HepG2 (cell line): ENCODE results near the gene DDR2. TPM values are rescaled to one million over a fixed set of nuclear protein-coding genes. Genes with fewer than 3 reads are reported as not detected.

Source experiments
- ATAC-seq: fragments of 200-7000 bp; cut with Tn5 transposase; 3 replicates; pipeline ENCODE4 v1.9.1; 2020; ENCODE audit warnings: mild to moderate bottlenecking, moderate library complexity
- BruUV-seq: library from RNA; stranded (reverse); fragments of 400-500 nt; replicated peaks from 2 replicates; lab custom pipeline; 2021; lab: Mats Ljungman, UMichigan
- CTCF ChIA-PET: fragments of 300-600 bp; formaldehyde crosslinking; extraction: SDS; loops from one replicate; lab custom pipeline; 2021; ENCODE audit warnings: low total read pairs, inconsistent platforms, low intra/inter-chr PET ratio; lab: Yijun Ruan, JAX
- POLR2A ChIA-PET: fragments of 350-600 bp; sonication (Branson Sonifier 250); formaldehyde crosslinking; loops from one replicate; lab custom pipeline; 2020; ENCODE audit warnings: antibody characterized with exemption, inconsistent platforms; lab: Yijun Ruan, JAX
- DNase-seq: peaks from one replicate; pipeline ENCODE4 v3.0.0-alpha.2; 2015; ENCODE audit warnings: low spot score
- FAIRE-seq: peaks from 3 replicates; lab custom pipeline; 2011; peaks lifted over from hg19 to GRCh38; lab: Jason Lieb, UNC
- H2AFZ ChIP-seq: one replicate; pipeline ENCODE4 v1.6.1; 2011; ENCODE audit warnings: low read length, inconsistent platforms
- H3K27ac ChIP-seq: fragments of 300-600 bp; 3 replicates; pipeline ENCODE4 v1.8.0; 2011; ENCODE audit warnings: mixed run types, mild to moderate bottlenecking, mixed read lengths, low read length, inconsistent platforms; ENCODE audit not compliant: insufficient read depth; ENCODE audit errors: extremely low read length
- H3K27me3 ChIP-seq, 2 experiments: fragments of 200-600 bp in 1 of 2; 2 replicates in 1 of 2; 3 replicates in 1 of 2; pipeline versions ENCODE4 v1.6.0 to v1.8.0; 2011; ENCODE audit warnings: low read length in 2 of 2, mild to moderate bottlenecking in 2 of 2, moderate library complexity in 2 of 2, inconsistent platforms in 1 of 2; ENCODE audit not compliant: insufficient read depth in 2 of 2, control insufficient read depth in 1 of 2
- H3K36me3 ChIP-seq, 2 experiments: fragments of 200-600 bp in 1 of 2; replicated peaks in 1 of 2; 2 replicates in 1 of 2; 3 replicates in 1 of 2; pipeline versions ENCODE4 v1.5.1 to v1.8.0; 2011; ENCODE audit warnings: low read length in 2 of 2, inconsistent platforms in 1 of 2; ENCODE audit not compliant: insufficient read depth in 2 of 2, control insufficient read depth in 1 of 2
- H3K4me1 ChIP-seq: 2 replicates; pipeline ENCODE4 v1.5.1; 2012; ENCODE audit warnings: low read length, inconsistent platforms; ENCODE audit not compliant: insufficient read depth
- H3K4me2 ChIP-seq: 2 replicates; pipeline ENCODE4 v1.6.0; 2011; ENCODE audit warnings: low read depth, low read length, inconsistent platforms
- H3K4me3 ChIP-seq, 3 experiments: fragments of 200-600 bp in 1 of 3; sonication (generic), shearing (Covaris generic) in 1 of 3; replicated peaks in 1 of 3; 2 replicates each; pipeline ENCODE4 v1.5.1; 2011 to 2016; ENCODE audit warnings: low read length in 3 of 3, inconsistent platforms in 2 of 3, low read depth in 2 of 3, mild to moderate bottlenecking in 2 of 3, control low read depth in 1 of 3, mixed read lengths in 1 of 3; ENCODE audit not compliant: insufficient read depth in 1 of 3
- H3K79me2 ChIP-seq: one replicate; pipeline ENCODE4 v1.6.1; 2011; ENCODE audit warnings: low read length, inconsistent platforms; ENCODE audit not compliant: insufficient read depth
- H3K9ac ChIP-seq: 2 replicates; pipeline ENCODE4 v1.6.0; 2011; ENCODE audit warnings: mild to moderate bottlenecking, low read depth, low read length, inconsistent platforms; ENCODE audit not compliant: insufficient read depth
- H3K9me3 ChIP-seq: 2 replicates; pipeline ENCODE4 v1.5.1; 2012; ENCODE audit warnings: mild to moderate bottlenecking, low read length
- H4K20me1 ChIP-seq: 2 replicates; pipeline ENCODE4 v1.6.0; 2011; ENCODE audit warnings: inconsistent platforms, mild to moderate bottlenecking, low read length, moderate library complexity; ENCODE audit not compliant: insufficient read depth
- FOSL1 ChIP-seq: sonication (generic); formaldehyde crosslinking; IDR thresholded peaks from 2 replicates; pipeline ENCODE4 v1.9.0; 2021; ENCODE audit warnings: missing genetic modification reagents, borderline replicate concordance
- FOXC1 ChIP-seq: sonication (generic); formaldehyde crosslinking; IDR thresholded peaks from 2 replicates; pipeline ENCODE4 v1.8.0; 2022; ENCODE audit warnings: mild to moderate bottlenecking, missing genetic modification reagents, borderline replicate concordance
- HOXD1 ChIP-seq: sonication (generic); formaldehyde crosslinking; IDR thresholded peaks from 2 replicates; pipeline ENCODE4 v1.5.0; 2020; ENCODE audit warnings: missing genetic modification reagents
- ISL2 ChIP-seq: sonication (generic); formaldehyde crosslinking; IDR thresholded peaks from 2 replicates; pipeline ENCODE4 v1.5.0; 2020; ENCODE audit warnings: missing genetic modification reagents
- KLF16 ChIP-seq, 2 experiments: sonication (generic) in 1 of 2; formaldehyde crosslinking in 1 of 2; IDR thresholded peaks; 2 replicates each; pipeline versions ENCODE4 v1.6.1 to v1.8.0; 2016 to 2023; ENCODE audit warnings: missing genetic modification reagents in 2 of 2, missing compliant biosample characterization in 1 of 2
- NFATC3 ChIP-seq: sonication (generic); formaldehyde crosslinking; IDR thresholded peaks from 2 replicates; pipeline ENCODE4 v1.5.1; 2020; ENCODE audit warnings: mild to moderate bottlenecking, missing genetic modification reagents
- RARG ChIP-seq: sonication (generic); formaldehyde crosslinking; IDR thresholded peaks from 2 replicates; pipeline ENCODE4 v1.4.0; 2020; ENCODE audit warnings: low read depth, mild to moderate bottlenecking, missing genetic modification reagents
- SCMH1 ChIP-seq: sonication (generic); formaldehyde crosslinking; IDR thresholded peaks from 2 replicates; pipeline ENCODE4 v1.9.0; 2021; ENCODE audit warnings: missing genetic modification reagents, mild to moderate bottlenecking, borderline replicate concordance
- SP1 ChIP-seq, 2 experiments: fragments of 450-650 bp in 1 of 2; sonication (generic) in 1 of 2; formaldehyde crosslinking in 1 of 2; IDR thresholded peaks; 2 replicates each; pipeline versions ENCODE4 v1.4.0 to v1.6.1; 2016 to 2020; ENCODE audit warnings: missing genetic modification reagents in 1 of 2
- ZFX ChIP-seq: sonication (generic); formaldehyde crosslinking; IDR thresholded peaks from 2 replicates; pipeline ENCODE4 v1.4.0; 2020; ENCODE audit warnings: mild to moderate bottlenecking, low read depth, missing genetic modification reagents, moderate library complexity
- ZNF616 ChIP-seq: sonication (generic); formaldehyde crosslinking; IDR thresholded peaks from 2 replicates; pipeline ENCODE4 v1.5.0; 2020; ENCODE audit warnings: low read depth, mild to moderate bottlenecking, missing genetic modification reagents
- WGBS: methylation state at CpG from one replicate; pipeline ENCODE4 v1.1.6; 2017; ENCODE audit warnings: low lambda C conversion rate; 5-methylcytosine and 5-hydroxymethylcytosine counted together
- in situ Hi-C: cut with HindIII; loops from 2 replicates; pipeline ENCODE4 v1.10.0; 2017; ENCODE audit warnings: low pct_unique_long_range_greater_than_20kb; ENCODE audit not compliant: extremely low pct_ligation_motif_present
- intact Hi-C: fragments of 100-400 bp; cut with micrococcal nuclease; formaldehyde crosslinking; loops from one replicate; pipeline ENCODE4 v1.10.0; 2022; ENCODE audit not compliant: unreplicated experiment
- polyA plus RNA-seq, 8 experiments: library from polyadenylated mRNA; depleted of rRNA in 3 of 8; stranded (reverse) in 7 of 8; unstranded in 1 of 8; fragments of >200 nt; fragmentation: Illumina TruSeq in 4 of 8; extraction: Trizol in 4 of 8; gene quantifications; 2 replicates each; pipeline versions ENCODE4 v1.2.1 to v1.2.3, GENCODE V29; 2011 to 2016; ENCODE audit warnings: low read depth in 4 of 8, missing spikeins in 1 of 8, mixed read lengths in 1 of 8; ENCODE audit not compliant: insufficient read depth in 1 of 8
- total RNA-seq, 5 experiments: library from RNA; depleted of rRNA; stranded (reverse); fragments of >200 nt; fragmentation: Illumina TruSeq; extraction: Trizol; gene quantifications; 2 replicates each; pipeline ENCODE4 v1.2.3, GENCODE V29; 2016; ENCODE audit warnings: low read depth in 1 of 5
- TF ChIP-seq, protein P1 (sequence below): sonication (generic); formaldehyde crosslinking; conservative IDR thresholded peaks from 2 replicates; pipeline ENCODE4 v1.4.0; 2020; ENCODE audit warnings: missing genetic modification reagents
- TF ChIP-seq, protein P2 (sequence below): sonication (generic); formaldehyde crosslinking; IDR thresholded peaks from 2 replicates; pipeline ENCODE4 v1.4.0; 2020; ENCODE audit warnings: missing genetic modification reagents
- TF ChIP-seq, protein P3 (sequence below): IDR thresholded peaks from 2 replicates; pipeline ENCODE4 v1.6.1; 2016; ENCODE audit warnings: missing genetic modification reagents, missing compliant biosample characterization
- TF ChIP-seq, protein P4 (sequence below): sonication (generic); formaldehyde crosslinking; IDR thresholded peaks from 2 replicates; pipeline ENCODE4; 2020; ENCODE audit warnings: missing genetic modification reagents, mild to moderate bottlenecking, borderline replicate concordance

DDR2 gene
- total and polyA plus RNA-seq, 2 of the 13 experiments (the other 11 are each of a cell fraction or from before 2014, with no cell fraction given), result 0.36 to 0.38 TPM

DNA sequence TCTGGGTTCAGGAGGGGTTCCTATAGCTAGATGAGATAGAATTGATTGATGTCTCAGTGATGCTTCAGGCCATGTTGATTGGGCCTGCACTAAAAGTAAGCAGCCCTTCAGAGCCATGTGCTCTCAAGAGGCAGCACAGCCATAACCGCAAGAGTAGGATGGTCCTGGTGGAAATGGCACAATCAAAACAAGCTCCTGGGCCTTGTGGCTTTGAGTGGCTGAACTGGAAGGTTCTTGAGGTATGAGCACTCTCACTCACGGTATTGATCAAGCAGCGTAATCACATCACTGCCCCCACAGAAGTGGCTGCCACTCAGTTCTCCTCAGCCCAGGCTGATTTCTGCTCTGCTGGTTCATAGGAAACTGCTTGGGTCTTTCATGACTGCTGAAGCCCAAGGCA is 76.0 kb downstream of the DDR2 start (continued):
- TF ChIP-seq, protein P1, sequence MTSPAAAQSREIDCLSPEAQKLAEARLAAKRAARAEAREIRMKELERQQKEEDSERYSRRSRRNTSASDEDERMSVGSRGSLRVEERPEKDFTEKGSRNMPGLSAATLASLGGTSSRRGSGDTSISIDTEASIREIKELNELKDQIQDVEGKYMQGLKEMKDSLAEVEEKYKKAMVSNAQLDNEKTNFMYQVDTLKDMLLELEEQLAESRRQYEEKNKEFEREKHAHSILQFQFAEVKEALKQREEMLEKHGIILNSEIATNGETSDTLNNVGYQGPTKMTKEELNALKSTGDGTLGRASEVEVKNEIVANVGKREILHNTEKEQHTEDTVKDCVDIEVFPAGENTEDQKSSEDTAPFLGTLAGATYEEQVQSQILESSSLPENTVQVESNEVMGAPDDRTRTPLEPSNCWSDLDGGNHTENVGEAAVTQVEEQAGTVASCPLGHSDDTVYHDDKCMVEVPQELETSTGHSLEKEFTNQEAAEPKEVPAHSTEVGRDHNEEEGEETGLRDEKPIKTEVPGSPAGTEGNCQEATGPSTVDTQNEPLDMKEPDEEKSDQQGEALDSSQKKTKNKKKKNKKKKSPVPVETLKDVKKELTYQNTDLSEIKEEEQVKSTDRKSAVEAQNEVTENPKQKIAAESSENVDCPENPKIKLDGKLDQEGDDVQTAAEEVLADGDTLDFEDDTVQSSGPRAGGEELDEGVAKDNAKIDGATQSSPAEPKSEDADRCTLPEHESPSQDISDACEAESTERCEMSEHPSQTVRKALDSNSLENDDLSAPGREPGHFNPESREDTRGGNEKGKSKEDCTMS (CRISPR knock-in tag), result no peak
- no peak for TF ChIP-seq FOSL1
- TF ChIP-seq, protein P2, sequence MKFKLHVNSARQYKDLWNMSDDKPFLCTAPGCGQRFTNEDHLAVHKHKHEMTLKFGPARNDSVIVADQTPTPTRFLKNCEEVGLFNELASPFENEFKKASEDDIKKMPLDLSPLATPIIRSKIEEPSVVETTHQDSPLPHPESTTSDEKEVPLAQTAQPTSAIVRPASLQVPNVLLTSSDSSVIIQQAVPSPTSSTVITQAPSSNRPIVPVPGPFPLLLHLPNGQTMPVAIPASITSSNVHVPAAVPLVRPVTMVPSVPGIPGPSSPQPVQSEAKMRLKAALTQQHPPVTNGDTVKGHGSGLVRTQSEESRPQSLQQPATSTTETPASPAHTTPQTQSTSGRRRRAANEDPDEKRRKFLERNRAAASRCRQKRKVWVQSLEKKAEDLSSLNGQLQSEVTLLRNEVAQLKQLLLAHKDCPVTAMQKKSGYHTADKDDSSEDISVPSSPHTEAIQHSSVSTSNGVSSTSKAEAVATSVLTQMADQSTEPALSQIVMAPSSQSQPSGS (CRISPR knock-in tag), result no peak

DNA sequence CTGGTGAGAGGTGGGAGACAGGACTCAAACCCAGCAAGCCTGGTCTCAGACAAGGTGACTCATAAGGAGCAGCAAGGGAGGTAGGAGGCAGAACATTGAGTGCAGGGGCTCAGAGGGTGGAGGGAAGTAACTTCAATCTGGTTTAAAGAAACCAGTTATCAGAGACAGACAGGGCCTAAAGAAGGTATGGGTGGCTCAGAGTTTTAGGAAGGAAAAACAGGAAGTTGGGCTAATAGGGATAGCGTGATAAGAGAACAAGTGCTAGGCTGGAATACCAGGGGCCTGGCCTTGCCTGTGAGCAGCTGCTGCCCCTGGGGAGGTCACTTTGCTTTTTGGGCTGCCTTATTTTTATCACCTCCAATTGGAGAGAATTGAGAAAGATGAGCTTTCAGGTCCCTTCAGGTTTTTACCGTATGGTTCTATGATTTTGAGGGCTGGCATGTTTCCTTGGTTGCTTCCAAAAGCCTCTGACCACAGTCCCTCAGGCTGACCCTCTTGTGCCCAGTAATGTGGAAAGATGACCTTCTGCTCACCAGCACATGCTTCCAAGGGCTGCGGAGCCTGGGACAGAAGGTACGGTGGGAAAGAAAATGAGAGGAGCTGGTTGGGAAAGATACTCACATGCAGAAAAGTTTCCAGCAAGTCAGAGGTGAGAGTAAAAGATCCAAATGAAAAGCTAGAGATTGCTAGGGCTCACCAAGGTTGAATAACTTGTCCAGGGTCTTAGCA is 77.0 kb downstream of the DDR2 start:
- Histone ChIP-seq H2AFZ (no peak overlapping the region), H3K9ac (no peak overlapping the region), H3K27me3 (no peaks in the 10 kb centered on the region), H4K20me1 (no peaks in the 10 kb centered on the region), H3K27ac (no peak overlapping the region), H3K4me3 (no peak overlapping the region), H3K4me2 (no peak overlapping the region), H3K36me3 (no peaks in the 10 kb centered on the region), H3K4me1 (peaks cover 19% of the 10 kb centered on the region), H3K9me3 (no peaks in the 10 kb centered on the region), H3K79me2 (no peaks in the 10 kb centered on the region)
- BruUV-seq, result no TSS peak
- ChIA-PET POLR2A (no interaction called here), CTCF (no interaction called here)
- 94% methylated on average over 4 of the region's 4 CpGs for WGBS
- ATAC-seq (no peak), FAIRE-seq (no peak), DNase-seq (no peak)
- in situ Hi-C loops (no loop called here), intact Hi-C loops (no loop called here)
- TF ChIP-seq RARG (CRISPR knock-in tag), result no peak
- no peak for TF ChIP-seq ZFX (CRISPR knock-in tag)
- TF ChIP-seq ISL2 (CRISPR knock-in tag), result no peak
- TF ChIP-seq KLF16 (CRISPR knock-in tag; IDR thresholded peaks at IDR 0.05), result no peak
- no peak for TF ChIP-seq ZNF616 (CRISPR knock-in tag)
- no peak for TF ChIP-seq SP1 (IDR thresholded peaks at IDR 0.05)
- TF ChIP-seq SP1 (CRISPR knock-in tag; IDR thresholded peaks at IDR 0.05), result no peak
- no peak for TF ChIP-seq HOXD1
- TF ChIP-seq, protein P3, sequence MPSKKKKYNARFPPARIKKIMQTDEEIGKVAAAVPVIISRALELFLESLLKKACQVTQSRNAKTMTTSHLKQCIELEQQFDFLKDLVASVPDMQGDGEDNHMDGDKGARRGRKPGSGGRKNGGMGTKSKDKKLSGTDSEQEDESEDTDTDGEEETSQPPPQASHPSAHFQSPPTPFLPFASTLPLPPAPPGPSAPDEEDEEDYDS (CRISPR knock-in tag), result no peak
- TF ChIP-seq, protein P4, sequence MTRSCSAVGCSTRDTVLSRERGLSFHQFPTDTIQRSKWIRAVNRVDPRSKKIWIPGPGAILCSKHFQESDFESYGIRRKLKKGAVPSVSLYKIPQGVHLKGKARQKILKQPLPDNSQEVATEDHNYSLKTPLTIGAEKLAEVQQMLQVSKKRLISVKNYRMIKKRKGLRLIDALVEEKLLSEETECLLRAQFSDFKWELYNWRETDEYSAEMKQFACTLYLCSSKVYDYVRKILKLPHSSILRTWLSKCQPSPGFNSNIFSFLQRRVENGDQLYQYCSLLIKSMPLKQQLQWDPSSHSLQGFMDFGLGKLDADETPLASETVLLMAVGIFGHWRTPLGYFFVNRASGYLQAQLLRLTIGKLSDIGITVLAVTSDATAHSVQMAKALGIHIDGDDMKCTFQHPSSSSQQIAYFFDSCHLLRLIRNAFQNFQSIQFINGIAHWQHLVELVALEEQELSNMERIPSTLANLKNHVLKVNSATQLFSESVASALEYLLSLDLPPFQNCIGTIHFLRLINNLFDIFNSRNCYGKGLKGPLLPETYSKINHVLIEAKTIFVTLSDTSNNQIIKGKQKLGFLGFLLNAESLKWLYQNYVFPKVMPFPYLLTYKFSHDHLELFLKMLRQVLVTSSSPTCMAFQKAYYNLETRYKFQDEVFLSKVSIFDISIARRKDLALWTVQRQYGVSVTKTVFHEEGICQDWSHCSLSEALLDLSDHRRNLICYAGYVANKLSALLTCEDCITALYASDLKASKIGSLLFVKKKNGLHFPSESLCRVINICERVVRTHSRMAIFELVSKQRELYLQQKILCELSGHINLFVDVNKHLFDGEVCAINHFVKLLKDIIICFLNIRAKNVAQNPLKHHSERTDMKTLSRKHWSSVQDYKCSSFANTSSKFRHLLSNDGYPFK (CRISPR knock-in tag), result no peak
- TF ChIP-seq SCMH1 (CRISPR knock-in tag), result no peak
- TF ChIP-seq NFATC3, result no peak
- TF ChIP-seq FOXC1 (CRISPR knock-in tag), result no peak
